SU-DHL-6 (cell line): ENCODE data around the gene CACNA1C.

ENCODE experiments used
- CTCF ChIP-seq: fragments of 200-600 bp; sonication (generic); IDR thresholded peaks from one replicate; pipeline ENCODE4 v1.5.1; 2017; ENCODE audit warnings: antibody characterized with exemption, mild to moderate bottlenecking, low read length, moderate library complexity; ENCODE audit not compliant: insufficient read depth, poor library complexity, severe bottlenecking
- EZH2phosphoT487 ChIP-seq: fragments of 200-600 bp; sonication (generic), shearing (Covaris generic); conservative IDR thresholded peaks from 2 replicates; pipeline ENCODE4 v1.6.1; 2018; ENCODE audit warnings: mild to moderate bottlenecking, antibody characterized with exemption, low read length, moderate library complexity, mixed read lengths

GRCh38 chr12:2276288-2277033 lies 223.7 kb downstream of the CACNA1C start:
- no peak for TF ChIP-seq CTCF
- no peak for TF ChIP-seq EZH2phosphoT487
